Measurements from ENCODE around the gene ITGBL1. TPM values are rescaled to one million over a fixed set of nuclear protein-coding genes. Genes with fewer than 3 reads are reported as not detected.

The ITGBL1 gene
- total and polyA plus RNA-seq, 8 donors: 0.63 to 9.5 (median 1.6) TPM

- TF ChIP-seq CTCF (IDR thresholded peaks at IDR 0.05): no peak
- ATAC-seq (no peak), DNase-seq (no peak), FAIRE-seq (no peak)
- no peaks in the 10 kb centered on the region for H3K9me3 ChIP-seq
- no peaks in the 10 kb centered on the region for H3K27me3 ChIP-seq
- H3K36me3 ChIP-seq: no peaks in the 10 kb centered on the region
- WGBS, 2 donors: 83 to 84% methylated on average over 4 of the region's 4 CpGs
- intact Hi-C loops (cut with DNase I): loop anchor here in 1 of 3 donors (10.0 kb wide), 1 partner anchor 234 kb away; no protein-coding TSS in a partner anchor
- H3K4me1 ChIP-seq: no peaks in the 10 kb centered on the region
- no peak overlapping the region for H3K27ac ChIP-seq
- no peak overlapping the region for H3K4me3 ChIP-seq
Observed at GRCh38 chr13:101520672-101521071, 68.2 kb downstream of the ITGBL1 start.

- intact Hi-C loops (cut with DNase I): loop anchor here in 1 of 3 donors (10.0 kb wide), 1 partner anchor 233 kb away; no protein-coding TSS in a partner anchor
- FAIRE-seq: no peak
Observed at GRCh38 chr13:101521371-101521770, 68.9 kb downstream of the ITGBL1 start.

GRCh38 chr13:101522607-101523006 is 70.1 kb downstream of the ITGBL1 start:
- H3K9me3 ChIP-seq: no peaks in the 10 kb centered on the region
- no peak overlapping the region for H3K27ac ChIP-seq
- no peak for TF ChIP-seq CTCF (IDR thresholded peaks at IDR 0.05)
- DNase-seq: no peak
- intact Hi-C loops (cut with DNase I): loop anchor here in 1 of 3 donors (10.0 kb wide), 1 partner anchor 232 kb away; no protein-coding TSS in a partner anchor
- H3K4me3 ChIP-seq: no peak overlapping the region
- no peak for FAIRE-seq
- H3K27me3 ChIP-seq: peaks cover 0 to 2% (median 0%) of the 10 kb centered on the region in 4 donors
- WGBS, 2 donors: 36 to 37% methylated on average over 5 of the region's 5 CpGs
- no peaks in the 10 kb centered on the region for H3K36me3 ChIP-seq
- H3K4me1 ChIP-seq: no peaks in the 10 kb centered on the region
- peak in 2 of 4 donors; percentile 36 to 54 for ATAC-seq

More at GRCh38 chr13:101521371-101521770, 68.9 kb downstream of the ITGBL1 start:
- no peaks in the 10 kb centered on the region for H3K4me1 ChIP-seq
- ATAC-seq (no peak), DNase-seq (no peak)
- 75 to 78% methylated on average over 6 of the region's 6 CpGs for WGBS, 2 donors
- no peaks in the 10 kb centered on the region for H3K27me3 ChIP-seq
- TF ChIP-seq CTCF (IDR thresholded peaks at IDR 0.05): no peak
- H3K36me3 ChIP-seq: no peaks in the 10 kb centered on the region
- no peaks in the 10 kb centered on the region for H3K9me3 ChIP-seq
- H3K27ac ChIP-seq: no peak overlapping the region
- H3K4me3 ChIP-seq: no peak overlapping the region

DNA sequence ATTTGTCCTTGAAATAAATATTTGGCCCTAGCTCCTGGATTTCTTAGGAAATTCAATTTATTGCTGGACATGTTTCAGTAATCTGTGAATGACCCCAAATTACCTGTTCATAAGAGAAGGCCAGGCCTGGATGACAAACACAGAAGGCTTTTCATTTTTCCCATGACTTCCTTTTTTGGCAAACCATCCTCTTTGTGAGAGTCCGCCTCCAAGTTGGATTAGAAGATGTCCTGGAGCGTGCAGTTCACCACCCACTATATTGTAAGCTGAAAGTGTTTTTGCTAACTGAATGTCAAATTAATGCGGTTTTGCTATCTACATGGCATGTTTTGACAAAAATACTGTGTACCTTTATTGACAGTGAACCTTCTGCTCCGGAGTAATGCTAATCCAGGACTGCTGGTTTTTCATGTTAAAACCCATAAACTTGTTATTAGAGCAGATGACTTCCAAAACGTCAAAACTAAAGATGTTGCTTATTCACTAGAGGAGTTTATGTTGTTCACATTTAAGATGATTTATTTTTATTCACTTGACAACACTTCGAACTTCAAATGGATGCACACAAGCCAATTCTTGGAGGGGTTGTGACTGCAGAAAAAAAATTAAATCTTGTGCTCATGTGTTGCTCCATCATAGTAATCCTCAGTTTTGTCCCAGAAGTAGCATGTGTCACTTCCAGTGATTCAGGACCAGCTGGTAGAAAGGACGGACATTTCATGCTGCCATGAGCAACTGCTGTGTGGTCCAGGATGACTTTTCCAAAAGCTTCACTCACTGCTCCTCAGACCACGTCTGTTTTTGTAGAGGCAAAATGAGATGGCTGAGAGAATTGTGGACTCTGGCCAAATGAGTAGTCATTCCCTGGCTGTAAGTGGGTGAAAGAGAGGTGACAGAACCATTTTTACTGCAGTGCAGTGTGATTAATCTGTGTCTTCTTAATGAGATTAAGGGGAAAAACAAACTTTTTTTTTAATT is 71.0 kb downstream of the ITGBL1 start:
- no peak overlapping the region for H3K27ac ChIP-seq
- 50 to 51% methylated on average over 8 of the region's 8 CpGs for WGBS, 2 donors
- no peak for ATAC-seq

More for the DNA sequence above, 71.0 kb downstream of the ITGBL1 start:
- intact Hi-C loops (cut with DNase I): loop anchor here in 1 of 3 donors (10.0 kb wide), 1 partner anchor 231 kb away; no protein-coding TSS in a partner anchor
- Histone ChIP-seq H3K9me3 (no peaks in the 10 kb centered on the region), H3K36me3 (no peaks in the 10 kb centered on the region), H3K4me1 (no peaks in the 10 kb centered on the region), H3K27me3 (peaks cover 0 to 4% (median 0%) of the 10 kb centered on the region in 4 donors), H3K4me3 (no peak overlapping the region)
- DNase-seq: no peak
- FAIRE-seq: no peak
- no peak for TF ChIP-seq CTCF (IDR thresholded peaks at IDR 0.05)

All from pancreas (tissue), 10 donors.